Hepatocyte (in vitro differentiated cells): ENCODE results near the gene TRAPPC14.

Experiments
- EZH2 ChIP-seq: fragments of 200-600 bp; sonication (generic); IDR thresholded peaks from 2 replicates; pipeline ENCODE4 v1.6.1; 2016; ENCODE audit warnings: antibody characterized with exemption, mild to moderate bottlenecking, borderline replicate concordance
- TF ChIP-seq, protein P1 (sequence below): fragments of 200-600 bp; sonication (generic); IDR thresholded peaks from 2 replicates; pipeline ENCODE4 v1.5.1; 2016; ENCODE audit warnings: antibody characterized with exemption, mild to moderate bottlenecking; ENCODE audit not compliant: poor library complexity

DNA sequence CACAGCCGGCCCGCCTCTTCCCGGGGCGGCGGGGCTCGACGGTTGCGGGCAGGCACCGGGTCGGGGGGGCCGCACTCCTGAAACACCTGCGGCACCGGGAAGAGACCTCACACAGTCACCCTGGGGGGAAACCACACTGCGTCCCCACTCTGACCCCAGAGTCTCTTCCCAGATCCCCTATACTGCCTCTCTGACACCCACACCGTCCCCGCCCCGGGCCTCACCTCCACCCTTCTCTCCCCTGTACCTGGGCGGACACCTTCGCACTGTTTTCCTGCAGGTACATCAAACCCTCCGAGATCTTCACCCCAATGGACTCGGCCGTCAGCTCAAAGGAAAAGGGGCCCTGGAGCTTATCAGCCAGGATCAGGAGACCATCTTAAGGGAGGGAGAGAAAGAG is 13.3 kb upstream of the TRAPPC14 start:
- TF ChIP-seq, protein P1, sequence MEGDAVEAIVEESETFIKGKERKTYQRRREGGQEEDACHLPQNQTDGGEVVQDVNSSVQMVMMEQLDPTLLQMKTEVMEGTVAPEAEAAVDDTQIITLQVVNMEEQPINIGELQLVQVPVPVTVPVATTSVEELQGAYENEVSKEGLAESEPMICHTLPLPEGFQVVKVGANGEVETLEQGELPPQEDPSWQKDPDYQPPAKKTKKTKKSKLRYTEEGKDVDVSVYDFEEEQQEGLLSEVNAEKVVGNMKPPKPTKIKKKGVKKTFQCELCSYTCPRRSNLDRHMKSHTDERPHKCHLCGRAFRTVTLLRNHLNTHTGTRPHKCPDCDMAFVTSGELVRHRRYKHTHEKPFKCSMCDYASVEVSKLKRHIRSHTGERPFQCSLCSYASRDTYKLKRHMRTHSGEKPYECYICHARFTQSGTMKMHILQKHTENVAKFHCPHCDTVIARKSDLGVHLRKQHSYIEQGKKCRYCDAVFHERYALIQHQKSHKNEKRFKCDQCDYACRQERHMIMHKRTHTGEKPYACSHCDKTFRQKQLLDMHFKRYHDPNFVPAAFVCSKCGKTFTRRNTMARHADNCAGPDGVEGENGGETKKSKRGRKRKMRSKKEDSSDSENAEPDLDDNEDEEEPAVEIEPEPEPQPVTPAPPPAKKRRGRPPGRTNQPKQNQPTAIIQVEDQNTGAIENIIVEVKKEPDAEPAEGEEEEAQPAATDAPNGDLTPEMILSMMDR, result no peak
- no peak for TF ChIP-seq EZH2
